OCI-LY1 (cell line): ENCODE measurements around the gene CAMTA1.

ENCODE experiments used
- H2AFZ ChIP-seq: fragments of 200-600 bp; sonication (generic), shearing (Covaris generic); 2 replicates; pipeline ENCODE4 v1.6.0; 2014; ENCODE audit warnings: antibody characterized with exemption, mild to moderate bottlenecking, low read length
- H3F3A ChIP-seq: fragments of 200-600 bp; sonication (generic), shearing (Covaris generic); 2 replicates; pipeline ENCODE4 v1.6.0; 2014; ENCODE audit warnings: mild to moderate bottlenecking, antibody characterized with exemption, low read length, moderate library complexity; ENCODE audit not compliant: insufficient read depth
- H3K27ac ChIP-seq: fragments of 200-600 bp; sonication (generic); 2 replicates; pipeline ENCODE4 v1.5.1; 2014; ENCODE audit warnings: low read length, mixed run types, mild to moderate bottlenecking, low read depth; ENCODE audit not compliant: poor library complexity, severe bottlenecking
- H3K27me3 ChIP-seq: fragments of 200-600 bp; sonication (generic); 2 replicates; pipeline ENCODE4 v1.6.0; 2014; ENCODE audit warnings: antibody characterized with exemption, mild to moderate bottlenecking, low read length, moderate library complexity; ENCODE audit not compliant: insufficient read depth
- H3K36me3 ChIP-seq: fragments of 200-600 bp; sonication (generic); 2 replicates; pipeline ENCODE4 v1.6.1; 2014; ENCODE audit warnings: mild to moderate bottlenecking, antibody characterized with exemption, low read length, moderate library complexity, mixed read lengths; ENCODE audit not compliant: insufficient read depth
- H3K4me1 ChIP-seq: fragments of 200-600 bp; sonication (generic); 2 replicates; pipeline ENCODE4 v1.5.1; 2014; ENCODE audit warnings: mild to moderate bottlenecking, low read length, moderate library complexity; ENCODE audit not compliant: insufficient read depth, severe bottlenecking
- H3K4me2 ChIP-seq: fragments of 200-600 bp; sonication (generic), shearing (Covaris generic); 2 replicates; pipeline ENCODE4 v1.6.1; 2014; ENCODE audit warnings: low read length
- H3K4me3 ChIP-seq: fragments of 200-600 bp; sonication (generic); 2 replicates; pipeline ENCODE4 v1.5.1; 2014; ENCODE audit warnings: low read length, low read depth, mild to moderate bottlenecking, mixed read lengths; ENCODE audit not compliant: poor library complexity, severe bottlenecking
- H3K79me2 ChIP-seq: fragments of 200-600 bp; shearing (Covaris generic); 2 replicates; pipeline ENCODE4 v1.6.1; 2016; ENCODE audit warnings: mixed run types, low read length, mixed read lengths; ENCODE audit not compliant: insufficient read depth
- H3K9ac ChIP-seq: fragments of 200-600 bp; sonication (generic), shearing (Covaris generic); 2 replicates; pipeline ENCODE4 v1.6.1; 2014; ENCODE audit warnings: mild to moderate bottlenecking, low read length, mixed read lengths
- H3K9me2 ChIP-seq: fragments of 200-600 bp; sonication (generic), shearing (Covaris generic); 2 replicates; pipeline ENCODE4 v1.6.1; 2014; ENCODE audit warnings: low read depth, mild to moderate bottlenecking, low read length, mixed read lengths
- H3K9me3 ChIP-seq: fragments of 200-600 bp; shearing (Covaris generic); 2 replicates; pipeline ENCODE4 v1.6.1; 2014; ENCODE audit warnings: low read length, mixed read lengths
- H4K20me1 ChIP-seq: fragments of 200-600 bp; sonication (generic), shearing (Covaris generic); 2 replicates; pipeline ENCODE4 v1.6.0; 2016; ENCODE audit warnings: mild to moderate bottlenecking, low read length; ENCODE audit not compliant: insufficient read depth
- CTCF ChIP-seq: fragments of 200-600 bp; sonication (generic), shearing (Covaris generic); IDR thresholded peaks from 2 replicates; pipeline ENCODE4 v1.5.1; 2017; ENCODE audit warnings: mild to moderate bottlenecking, antibody characterized with exemption, low read length, moderate library complexity, mixed read lengths
- EZH2 ChIP-seq: fragments of 200-600 bp; sonication (generic), shearing (Covaris generic); IDR thresholded peaks from 2 replicates; pipeline ENCODE4 v1.8.0; 2017; ENCODE audit warnings: borderline replicate concordance, mixed run types, mild to moderate bottlenecking, antibody characterized with exemption, low read length, moderate library complexity, mixed read lengths

The CAMTA1 gene

GRCh38 chr1:6869545-6869944 lies 84.3 kb downstream of the CAMTA1 start:
- no peaks in the 10 kb centered on the region for H4K20me1 ChIP-seq
- peaks cover 11% of the 10 kb centered on the region for H3K4me1 ChIP-seq
- TF ChIP-seq CTCF (no peak), EZH2 (no peak)
- no peak overlapping the region for H3K27ac ChIP-seq
- H3K4me2 ChIP-seq = no peak overlapping the region
- H3K9ac ChIP-seq = no peak overlapping the region
- H3K4me3 ChIP-seq = no peak overlapping the region
- H3K9me2 ChIP-seq = no peaks in the 10 kb centered on the region
- no peaks in the 10 kb centered on the region for H3K27me3 ChIP-seq
- 0 out of 2 replicates have a peak, but pooled peaks cover 9% of the 10 kb centered on the region for H3K79me2 ChIP-seq
- H2AFZ ChIP-seq = no peak overlapping the region
- H3K9me3 ChIP-seq = no peaks in the 10 kb centered on the region
- H3K36me3 ChIP-seq = peaks cover 18% of the 10 kb centered on the region; the same call in 1 of the 2 replicates
- no peaks in the 10 kb centered on the region for H3F3A ChIP-seq

GRCh38 chr1:6870086-6870485 lies 84.8 kb downstream of the CAMTA1 start:
- Histone ChIP-seq H4K20me1 (no peaks in the 10 kb centered on the region), H3K27me3 (no peaks in the 10 kb centered on the region), H3K27ac (no peak overlapping the region), H3K79me2 (0 out of 2 replicates have a peak, but pooled peaks cover 9% of the 10 kb centered on the region), H3K9me3 (no peaks in the 10 kb centered on the region), H3K4me1 (peaks cover 11% of the 10 kb centered on the region), H3K9me2 (no peaks in the 10 kb centered on the region), H3K4me3 (no peak overlapping the region), H2AFZ (no peak overlapping the region), H3K4me2 (no peak overlapping the region), H3K9ac (no peak overlapping the region), H3K36me3 (peaks cover 18% of the 10 kb centered on the region; the same call in 1 of the 2 replicates), H3F3A (no peaks in the 10 kb centered on the region)
- no peak for TF ChIP-seq EZH2
- TF ChIP-seq CTCF = no peak

GRCh38 chr1:6870571-6870970 lies 85.3 kb downstream of the CAMTA1 start:
- H3K4me1 ChIP-seq = peaks cover 11% of the 10 kb centered on the region
- TF ChIP-seq CTCF = no peak
- no peak for TF ChIP-seq EZH2
- no peaks in the 10 kb centered on the region for H4K20me1 ChIP-seq
- H3K9ac ChIP-seq = no peak overlapping the region
- H3F3A ChIP-seq = no peaks in the 10 kb centered on the region
- 0 out of 2 replicates have a peak, but pooled peaks cover 9% of the 10 kb centered on the region for H3K79me2 ChIP-seq
- no peak overlapping the region for H3K4me2 ChIP-seq
- H3K27ac ChIP-seq = no peak overlapping the region
- H2AFZ ChIP-seq = no peak overlapping the region
- no peaks in the 10 kb centered on the region for H3K9me2 ChIP-seq
- no peaks in the 10 kb centered on the region for H3K9me3 ChIP-seq
- no peaks in the 10 kb centered on the region for H3K27me3 ChIP-seq
- H3K4me3 ChIP-seq = no peak overlapping the region
- peaks cover 18% of the 10 kb centered on the region; the same call in 1 of the 2 replicates for H3K36me3 ChIP-seq
